Breast epithelium (tissue), 3 donors: ENCODE measurements around the gene MMP15.

Source experiments
- CTCF ChIP-seq, 3 donors: fragments of 450-650 bp; IDR thresholded peaks; one replicate each; pipeline ENCODE4 v1.5.1; 2016 to 2017; ENCODE audit warnings: antibody characterized with exemption in 3 of 3, mild to moderate bottlenecking in 3 of 3, moderate library complexity in 3 of 3
- POLR2A ChIP-seq: fragments of 450-650 bp; IDR thresholded peaks from one replicate; pipeline ENCODE4 v1.6.1; 2016; ENCODE audit warnings: antibody characterized with exemption, mild to moderate bottlenecking, moderate library complexity
- POLR2AphosphoS5 ChIP-seq, 3 donors: sonication (generic); formaldehyde crosslinking; IDR thresholded peaks; one replicate each; pipeline ENCODE4 v1.6.1; 2017; ENCODE audit warnings: antibody characterized with exemption in 3 of 3

GRCh38 chr16:58026139-58026704, 668 bp downstream of the MMP15 start:
- no peak for TF ChIP-seq POLR2A
- TF ChIP-seq CTCF (IDR thresholded peaks at IDR 0.05) = no peak
- TF ChIP-seq POLR2AphosphoS5 (IDR thresholded peaks at IDR 0.05) = no peak
